Measurements from ENCODE around the gene TMEM150A. TPM values are rescaled to one million over a fixed set of nuclear protein-coding genes. Genes with fewer than 3 reads are reported as not detected.
"Not testable (repeated sequence)": the region's sequence is repeated elsewhere in the genome, so short reads cannot be mapped to it uniquely, and the experiment has no call there.

TMEM150A gene
- total and polyA plus RNA-seq, 2 of the 4 experiments (the other 2 are of a cell fraction), result 4.8 to 16.3 TPM

- H3K9me3 ChIP-seq (ENCODE audit: control insufficient read depth, insufficient read depth, low read length); H2BK5ac ChIP-seq (ENCODE audit: low read depth, low read length, poor library complexity, severe bottlenecking); H3K56ac ChIP-seq (ENCODE audit: extremely low read depth, insufficient read depth, low read length); BruUV-seq (replicated peaks); H2AK5ac ChIP-seq (ENCODE audit: low read depth, low read length); POLR2A ChIA-PET (ENCODE audit: unreplicated experiment); H3K27me3 ChIP-seq (ENCODE audit: control insufficient read depth, insufficient read depth, low read length); H2BK120ac ChIP-seq (ENCODE audit: low read depth, low read length); CTCF ChIA-PET; H3K4me1 ChIP-seq (ENCODE audit: control insufficient read depth, insufficient read depth, low read length); H3K4me3 ChIP-seq (ENCODE audit: insufficient read depth, low read depth, low read length); intact Hi-C loops (cut with micrococcal nuclease); in situ Hi-C loops (cut with MboI; ENCODE audit: low sequenced_read_pairs); H3K4me2 ChIP-seq (ENCODE audit: low read depth, low read length); H3K27ac ChIP-seq (ENCODE audit: insufficient read depth, low read length); H2AK9ac ChIP-seq (replicated peaks; ENCODE audit: low read depth, low read length, poor library complexity); H3K4ac ChIP-seq (ENCODE audit: low read depth, low read length); H3K18ac ChIP-seq (ENCODE audit: low read depth, low read length); dilution Hi-C loops (cut with HindIII; ENCODE audit: low sequenced_read_pairs, unreplicated experiment); H4K91ac ChIP-seq (ENCODE audit: insufficient read depth, low read depth, low read length); H3K9ac ChIP-seq (ENCODE audit: low read depth, low read length); H4K8ac ChIP-seq (ENCODE audit: low read depth in 2 of 2, low read length in 2 of 2); H3K36me3 ChIP-seq (ENCODE audit: control insufficient read depth, insufficient read depth, low read length); H2BK20ac ChIP-seq (ENCODE audit: low read depth, low read length); H2AFZ ChIP-seq (replicated peaks; ENCODE audit: low read length, poor library complexity); H4K5ac ChIP-seq (ENCODE audit: low read depth, low read length); DNase-seq; H3K23ac ChIP-seq (ENCODE audit: low read depth, low read length); H3K14ac ChIP-seq (replicated peaks; ENCODE audit: low read depth, low read length); H3K9me1 ChIP-seq (ENCODE audit: insufficient read depth, low read length); ATAC-seq (ENCODE audit: low read depth); H2BK15ac ChIP-seq (ENCODE audit: low read depth, low read length): not testable (repeated sequence)
- WGBS, 2 experiments (ENCODE audit: extremely low coverage in 2 of 2, insufficient read length in 1 of 2), result 94% methylated on average over 5 of the region's 7 CpGs; no CpG with 5 or more reads in 1 of the 2 experiments
- Histone ChIP-seq H3K79me1 (ENCODE audit: low read depth in 1 of 2, low read length in 2 of 2) (peaks cover 11 to 36% of the 10 kb centered on the region in 2 experiments), H4K20me1 (ENCODE audit: insufficient read depth, low read length) (peaks cover 12% of the 10 kb centered on the region; the same call in 1 of the 2 replicates)
Observed at GRCh38 chr2:85614757-85615156, 12.3 kb upstream of the TMEM150A start.

Measured in IMR-90 (cell line).